ENCODE data around the gene UBN1. TPM values are rescaled to one million over a fixed set of nuclear protein-coding genes. Genes with fewer than 3 reads are reported as not detected.

Gene UBN1
- total RNA-seq, 1 experiment from 2014 or later, result 48.3 TPM

DNA sequence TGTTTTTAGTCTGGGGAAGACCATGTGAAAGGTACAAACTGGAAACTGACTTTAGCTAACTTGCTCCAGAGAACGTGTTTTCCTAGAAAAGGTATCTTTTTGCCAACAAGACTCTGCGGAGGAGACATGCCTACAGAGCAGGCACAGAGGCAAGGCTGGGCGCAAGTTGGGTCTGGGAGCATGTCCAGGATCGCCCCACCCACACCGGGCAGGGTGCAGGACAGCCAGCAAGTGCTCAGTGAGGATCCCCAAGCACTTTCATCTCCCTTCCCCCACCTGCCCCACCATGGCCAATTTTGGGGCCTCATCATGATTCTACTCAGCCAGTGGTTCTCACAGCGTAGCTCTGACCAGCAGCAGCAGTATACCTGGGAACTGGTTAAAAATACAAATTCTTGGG is 26.6 kb upstream of the UBN1 start:
- no peak for DNase-seq (ENCODE audit: low read depth)

DNA sequence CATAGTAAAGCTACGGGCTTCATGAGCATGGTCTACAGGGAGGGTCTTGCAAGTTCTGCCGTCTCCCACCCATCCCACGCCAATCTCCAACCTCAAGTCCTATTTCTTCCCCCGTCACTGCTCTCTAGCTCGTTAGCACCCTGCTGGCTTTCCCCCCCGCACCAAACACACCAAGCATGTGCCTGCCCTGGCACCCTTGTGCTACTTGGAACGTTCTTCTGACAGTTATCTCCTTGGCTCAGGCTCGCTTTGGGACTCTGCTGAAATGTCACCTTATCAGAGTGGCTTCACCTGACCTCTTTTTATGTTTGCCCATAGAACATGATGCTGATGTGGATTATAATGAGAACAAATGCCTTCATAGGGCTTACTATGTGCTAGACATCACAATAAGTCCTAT is 22.1 kb upstream of the UBN1 start:
- no peak for DNase-seq (ENCODE audit: low read depth)

DNA sequence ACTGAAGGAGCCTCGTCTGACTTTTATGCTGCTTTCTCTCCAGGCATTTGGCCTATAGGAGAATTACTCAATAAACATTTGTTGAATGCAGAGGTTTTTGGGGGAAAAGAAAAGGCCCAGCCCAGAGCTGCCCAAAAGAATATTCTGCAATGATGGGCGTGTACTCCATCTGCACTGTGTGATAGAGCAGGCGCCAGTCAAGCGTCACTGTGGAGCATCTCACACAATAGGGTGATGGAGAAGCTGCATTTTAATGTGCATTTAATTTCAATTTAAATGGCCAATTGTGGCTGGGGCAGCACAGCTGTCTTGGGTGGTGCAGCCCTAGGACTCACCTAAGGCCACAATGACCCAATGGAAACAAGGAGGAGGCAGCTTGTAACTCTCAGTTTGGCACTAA is 20.8 kb upstream of the UBN1 start:
- no peak for DNase-seq (ENCODE audit: low read depth)

DNA sequence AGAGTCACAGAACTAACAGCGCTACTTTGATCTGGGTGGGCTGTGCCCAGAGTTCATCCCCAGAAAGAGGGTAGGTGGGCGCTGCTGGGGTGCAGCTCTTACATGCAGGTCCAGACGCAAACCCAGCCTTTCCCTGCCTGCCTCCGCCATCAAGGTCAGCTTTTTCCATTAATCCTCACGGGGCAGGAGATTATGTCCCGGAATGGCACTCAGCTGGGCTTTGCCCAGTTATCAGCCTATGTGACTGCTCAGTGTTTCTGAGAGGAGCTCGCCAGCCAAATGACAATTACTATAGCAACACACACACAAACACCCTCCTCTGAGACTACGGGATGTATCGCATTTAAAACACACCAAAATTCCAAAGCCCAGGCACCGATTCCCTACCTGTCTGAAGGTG is 20.3 kb upstream of the UBN1 start:
- no peak for DNase-seq (ENCODE audit: low read depth)

DNA sequence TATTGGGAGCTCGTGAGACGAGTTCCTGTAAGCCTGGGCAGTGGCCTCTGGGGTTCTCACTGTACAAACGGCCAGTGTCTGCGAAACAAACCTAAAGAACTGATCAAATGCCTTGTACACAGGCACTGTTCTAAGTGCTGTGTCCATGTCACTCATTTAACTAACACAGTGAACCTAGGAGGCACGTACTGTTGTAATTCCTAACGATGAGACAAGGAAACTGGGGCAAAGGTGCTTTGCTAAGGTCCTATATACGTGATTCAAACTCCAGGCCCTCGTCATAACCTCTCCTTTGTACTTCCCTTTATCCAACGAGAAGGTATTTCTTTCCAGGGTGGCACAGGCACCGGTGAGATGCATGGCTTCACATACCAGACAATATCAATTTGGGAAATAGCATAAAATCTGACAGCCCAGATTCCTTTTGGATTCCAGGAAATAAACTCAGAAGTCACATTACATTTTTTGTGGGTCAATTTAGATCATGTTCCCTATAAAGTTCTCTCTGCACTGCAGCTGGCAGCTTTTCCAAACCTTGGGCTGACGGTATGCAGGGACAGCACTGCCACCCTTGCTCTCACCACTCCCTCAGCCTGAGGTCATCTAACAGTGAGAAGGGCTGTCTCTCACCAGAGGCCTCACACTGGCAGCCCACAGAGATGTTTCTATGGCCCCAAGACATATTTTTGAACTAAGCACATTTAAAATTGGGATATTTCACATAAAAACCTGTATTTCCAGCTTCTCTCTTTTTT is 18.5 kb upstream of the UBN1 start:
- no peak for DNase-seq (ENCODE audit: low read depth)

DNA sequence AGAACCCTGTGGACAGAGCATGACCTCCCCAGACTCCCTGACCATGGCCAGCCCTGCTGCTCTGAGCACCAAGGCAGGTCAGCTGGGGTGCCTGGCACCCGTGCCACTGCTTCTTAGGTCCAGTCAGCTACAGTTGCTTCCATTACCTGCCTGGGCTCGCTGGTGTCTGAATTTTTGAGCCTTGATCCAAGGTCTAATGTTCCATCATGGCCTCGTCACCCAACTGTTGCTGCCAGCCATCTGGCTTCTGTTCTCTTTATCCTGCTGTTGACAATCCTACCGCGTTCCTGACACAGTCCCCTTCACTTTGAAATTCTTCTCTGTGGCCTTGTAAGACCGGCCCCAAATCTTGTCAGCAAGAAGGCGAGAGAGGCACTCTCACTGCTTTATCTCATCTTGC is 16.9 kb upstream of the UBN1 start:
- DNase-seq (ENCODE audit: low read depth), result no peak

DNA sequence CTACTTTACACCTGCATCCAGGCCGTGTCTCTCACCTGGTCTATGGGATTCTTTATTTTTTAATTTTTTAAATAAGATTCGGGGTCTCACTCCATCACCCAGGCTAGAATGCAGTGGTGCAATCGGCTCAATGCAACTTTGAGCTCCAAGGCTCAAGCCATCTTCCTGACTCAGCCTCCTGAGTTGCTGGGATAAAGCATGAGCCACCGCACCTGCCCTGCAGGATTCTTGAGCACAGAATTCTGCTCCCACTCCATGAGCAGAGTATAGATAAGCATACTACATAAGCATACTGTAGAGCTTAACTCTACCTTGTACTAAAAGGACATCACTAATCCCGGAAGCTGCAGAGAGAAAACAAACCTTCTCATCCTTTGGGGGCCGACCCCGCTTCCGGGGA is 15.7 kb upstream of the UBN1 start:
- no peak for DNase-seq (ENCODE audit: low read depth)

DNA sequence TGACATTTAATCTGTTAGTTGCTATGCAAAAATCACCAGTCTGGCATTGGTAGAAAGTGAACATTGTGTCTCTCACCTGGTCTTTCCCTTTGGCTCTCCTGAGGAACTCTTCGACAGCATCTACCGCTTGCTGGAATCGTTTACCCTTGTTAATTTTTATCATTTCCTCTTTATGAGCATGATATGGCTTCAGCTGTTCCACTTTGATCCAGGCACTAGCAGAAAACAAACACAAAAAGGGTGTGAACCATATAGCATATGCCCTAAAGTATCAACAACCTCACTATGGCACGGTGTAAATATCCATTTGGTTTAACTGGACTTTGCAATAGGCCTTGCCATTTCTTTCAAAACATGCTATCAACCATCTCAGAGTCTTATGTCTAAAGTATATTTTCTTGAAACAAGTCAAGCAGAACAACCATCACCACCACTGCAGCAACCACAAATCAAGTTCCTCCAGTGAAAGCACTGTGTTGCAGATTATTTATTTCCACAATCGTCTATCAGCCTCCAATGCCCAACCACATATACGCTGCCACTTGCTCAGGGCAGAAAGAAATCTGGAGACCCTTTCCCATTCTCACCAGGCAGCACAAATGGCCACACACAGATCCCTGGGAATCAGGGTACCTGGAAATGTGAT is 14.5 kb upstream of the UBN1 start:
- no peak for DNase-seq (ENCODE audit: low read depth)

DNA sequence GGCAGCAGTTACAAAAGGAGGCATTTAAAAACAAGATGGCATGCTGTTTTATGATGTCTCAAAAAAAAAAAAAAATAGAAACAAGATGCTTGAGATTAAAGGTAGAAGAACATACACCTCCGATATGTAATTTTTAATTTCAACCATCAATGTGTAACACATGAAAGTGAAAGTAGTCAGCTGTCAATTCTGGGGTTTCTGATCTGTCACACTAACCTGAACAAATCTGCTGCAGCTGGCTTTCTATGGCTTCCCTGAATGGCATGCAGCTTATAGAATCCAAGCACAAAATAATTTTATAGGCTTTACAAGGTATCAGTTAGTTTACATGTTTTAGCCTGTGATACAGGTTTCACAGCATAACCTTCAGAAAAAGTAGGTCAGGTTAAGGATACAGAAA is 13.7 kb upstream of the UBN1 start:
- no peak for DNase-seq (ENCODE audit: low read depth)

DNA sequence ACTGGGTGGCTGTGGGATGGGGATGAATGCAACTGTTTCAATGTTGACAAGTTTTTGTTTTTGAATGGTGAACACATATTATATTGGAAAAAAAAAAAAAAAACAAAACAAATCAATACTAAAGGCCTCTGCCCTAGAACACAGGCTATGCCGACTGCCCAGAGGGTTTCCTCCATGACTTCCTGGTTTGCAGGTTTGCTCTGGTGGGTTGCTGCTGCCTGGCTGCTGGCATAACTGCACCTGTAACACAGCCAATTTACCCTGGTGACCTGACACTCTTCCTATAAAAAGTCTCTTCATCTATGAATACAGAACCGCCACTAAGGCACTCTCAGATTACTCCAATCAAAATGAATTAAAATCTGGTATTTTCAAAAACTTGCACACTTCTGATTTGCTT is 10.6 kb upstream of the UBN1 start:
- DNase-seq (ENCODE audit: low read depth), result no peak

DNA sequence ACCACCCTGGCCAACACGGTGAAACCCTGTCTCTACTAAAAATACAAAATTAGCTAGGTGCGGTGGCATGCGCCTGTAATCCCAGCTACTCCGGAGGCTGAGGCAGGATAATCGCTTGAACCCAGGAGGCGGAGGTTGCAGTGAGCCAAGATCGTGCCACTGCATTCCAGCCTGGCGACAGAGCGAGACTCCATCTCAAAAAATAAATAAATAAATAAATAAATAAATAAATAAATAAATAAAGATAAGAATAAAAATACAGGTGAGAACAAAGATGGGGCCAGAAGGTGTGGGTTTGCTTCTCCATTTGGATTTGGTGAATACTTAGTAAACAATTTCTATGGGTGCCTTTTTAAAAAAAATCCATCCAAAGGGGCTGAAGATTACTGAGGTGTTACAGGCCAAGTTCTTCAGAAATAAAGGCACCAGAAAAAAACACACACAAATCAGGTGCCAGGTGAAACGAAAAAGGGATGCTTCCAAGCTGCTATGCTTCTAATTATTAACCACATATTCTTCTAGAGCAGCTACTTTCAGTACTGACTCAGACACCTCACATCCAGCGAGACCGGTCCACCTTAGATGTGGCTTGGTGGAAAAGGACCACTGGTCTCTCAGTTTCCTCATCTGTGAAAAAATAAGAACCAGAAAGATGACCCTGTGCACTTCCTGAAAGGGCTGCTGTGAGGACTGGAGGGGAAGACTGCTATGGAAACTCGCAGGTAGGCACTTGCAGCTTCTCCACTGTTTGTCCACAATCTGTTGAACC is 9.4 kb upstream of the UBN1 start:
- DNase-seq (ENCODE audit: low read depth), result no peak

DNA sequence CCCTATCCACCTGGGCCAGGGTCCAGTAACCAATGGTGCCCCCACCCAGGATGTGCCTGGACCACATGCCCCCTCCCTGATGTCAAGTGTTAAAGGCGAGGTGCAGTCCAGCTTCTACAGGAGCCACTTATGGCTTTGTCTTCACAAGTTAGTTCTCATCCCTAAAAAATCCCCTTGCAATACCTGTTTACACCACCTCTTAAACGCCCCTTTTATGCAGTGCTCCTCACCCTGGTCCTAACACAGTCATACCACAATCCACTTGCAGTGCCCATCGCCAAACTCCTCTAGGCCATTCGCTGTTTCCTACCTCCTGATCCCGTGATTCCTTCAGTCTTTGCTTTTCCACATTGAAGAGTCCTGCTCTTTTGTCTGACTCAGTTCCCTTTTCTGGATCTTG is 7.3 kb upstream of the UBN1 start:
- no peak for DNase-seq (ENCODE audit: low read depth)

DNA sequence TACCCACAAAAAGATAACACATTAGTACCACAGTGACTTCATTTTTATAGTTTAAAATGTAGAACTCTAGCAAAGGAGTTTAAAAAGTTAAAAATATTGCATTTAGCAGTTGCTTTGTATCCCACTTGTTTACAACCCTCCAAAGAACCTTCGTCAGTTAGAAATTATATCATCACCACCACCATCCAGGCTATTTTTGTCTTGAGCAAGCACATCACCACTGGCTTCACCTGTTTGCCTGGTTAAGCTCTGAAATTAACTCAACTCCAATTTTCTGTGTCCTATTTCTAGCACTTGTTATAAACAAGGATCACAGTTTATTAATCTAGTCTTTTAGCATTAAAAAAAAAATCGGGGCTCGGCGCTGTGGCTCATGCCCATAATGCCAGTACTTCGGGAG is 6.3 kb upstream of the UBN1 start:
- no peak for DNase-seq (ENCODE audit: low read depth)

DNA sequence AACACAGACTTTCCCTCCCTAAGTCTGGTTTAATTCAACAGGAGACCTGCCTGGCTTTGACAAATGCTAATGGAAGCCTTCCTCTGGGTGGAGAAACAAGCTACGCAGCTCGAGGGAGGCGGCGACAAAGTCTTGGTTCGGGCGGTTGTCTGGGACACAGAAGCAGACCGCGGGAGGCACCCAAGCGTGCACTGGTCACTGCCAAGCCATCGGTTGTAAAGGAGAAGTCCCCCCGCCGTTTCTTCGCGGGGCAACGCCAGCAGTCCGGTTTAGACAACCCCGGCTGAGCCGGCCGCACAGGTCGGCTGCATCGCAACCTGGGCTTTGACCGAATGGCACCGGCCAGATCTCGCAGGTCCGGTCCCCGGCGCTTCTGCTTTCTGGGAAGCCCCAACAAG is 779 bp upstream of the UBN1 start:
- DNase-seq (ENCODE audit: low read depth), result peak; percentile 64

DNA sequence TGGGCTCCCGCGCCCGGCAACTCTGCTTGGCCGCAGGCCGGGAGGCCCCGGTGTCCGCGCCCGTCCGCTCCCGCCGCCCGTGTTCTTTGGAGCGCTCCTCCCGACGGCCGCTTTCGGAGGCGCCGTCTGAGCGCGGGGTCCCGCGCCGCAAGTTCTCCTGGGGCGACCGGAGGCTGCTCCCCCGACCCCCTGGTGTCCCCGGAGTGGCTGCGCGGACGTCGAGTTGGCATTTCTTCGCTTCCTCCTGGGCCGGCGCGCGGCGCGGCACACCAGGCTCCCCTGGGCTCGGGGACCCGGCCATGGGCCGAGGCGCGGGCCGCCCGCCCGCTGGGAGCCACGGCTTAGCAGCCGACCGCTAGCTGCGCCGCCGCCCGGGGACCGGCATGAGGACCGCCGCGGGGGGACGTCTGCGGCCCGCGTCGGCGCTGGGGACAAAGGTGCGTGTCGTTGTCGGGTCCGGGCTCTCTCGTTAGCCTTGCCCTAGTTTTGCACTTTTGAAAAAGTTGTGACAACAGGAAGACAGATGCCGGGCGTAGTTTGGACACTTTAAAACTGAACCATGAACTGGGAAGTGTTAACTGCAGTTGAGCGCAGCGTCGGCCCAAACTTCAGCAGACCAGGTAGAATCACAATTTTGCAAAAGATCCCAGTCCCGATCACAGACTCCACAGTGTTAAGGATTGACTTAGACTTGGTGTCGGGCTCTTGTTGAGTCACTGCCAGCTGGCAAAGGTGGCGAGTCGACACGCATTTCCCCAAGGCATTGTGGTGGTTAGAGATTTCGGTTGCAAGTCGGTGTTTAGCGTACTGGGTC is 700 bp downstream of the UBN1 start:
- DNase-seq (ENCODE audit: low read depth), result peak; percentile 74

DNA sequence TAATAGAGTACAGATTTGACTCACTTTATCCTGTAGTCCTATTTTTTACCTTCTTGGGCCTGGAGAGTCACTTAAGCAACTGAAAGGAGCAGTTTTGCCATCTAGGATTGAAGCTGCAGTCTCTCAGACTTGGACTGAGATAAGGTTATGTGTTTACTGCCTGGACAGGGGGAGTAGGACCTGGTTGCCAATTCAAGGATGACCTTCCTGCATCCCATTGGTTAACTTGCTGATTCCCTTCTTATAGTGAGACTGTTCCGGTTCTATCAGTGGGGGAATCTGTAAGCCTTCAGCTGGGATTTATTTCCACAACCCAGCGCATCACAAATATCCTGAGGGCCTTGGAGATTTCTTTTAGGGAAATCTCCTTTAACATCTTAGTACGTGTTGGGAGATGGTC is 2.9 kb downstream of the UBN1 start:
- no peak for DNase-seq (ENCODE audit: low read depth)

DNA sequence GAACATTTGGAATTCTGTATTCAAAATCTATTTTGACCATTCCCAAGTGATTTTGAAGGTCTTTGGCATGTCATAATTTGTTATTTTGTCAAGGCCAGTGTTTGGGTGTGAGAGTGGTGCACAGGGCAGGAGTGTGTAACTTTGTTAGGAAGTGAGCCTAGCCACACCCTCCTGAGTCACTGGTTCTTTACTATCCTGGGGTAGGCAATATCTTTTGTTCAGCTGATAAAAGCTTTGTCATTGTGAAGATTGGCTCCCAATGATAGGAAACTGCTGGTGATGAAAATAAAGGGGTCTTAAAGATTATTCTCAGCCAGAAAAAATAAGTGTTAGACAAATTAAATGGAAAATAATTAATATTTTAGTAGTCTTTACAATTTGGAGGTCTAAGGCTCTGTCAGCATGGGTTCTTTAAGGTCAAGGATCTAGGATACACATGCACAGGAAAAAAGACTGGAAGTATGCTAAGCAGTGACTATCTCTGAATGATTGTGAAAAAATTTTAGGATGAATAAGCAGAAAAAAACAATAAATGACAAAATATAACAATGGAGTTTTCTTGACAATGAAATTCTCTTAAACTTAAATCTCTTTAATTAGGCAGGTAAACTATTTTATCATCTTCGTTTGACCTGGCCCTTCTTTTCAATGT is 5.1 kb downstream of the UBN1 start:
- DNase-seq (ENCODE audit: low read depth), result peak; percentile 15

DNA sequence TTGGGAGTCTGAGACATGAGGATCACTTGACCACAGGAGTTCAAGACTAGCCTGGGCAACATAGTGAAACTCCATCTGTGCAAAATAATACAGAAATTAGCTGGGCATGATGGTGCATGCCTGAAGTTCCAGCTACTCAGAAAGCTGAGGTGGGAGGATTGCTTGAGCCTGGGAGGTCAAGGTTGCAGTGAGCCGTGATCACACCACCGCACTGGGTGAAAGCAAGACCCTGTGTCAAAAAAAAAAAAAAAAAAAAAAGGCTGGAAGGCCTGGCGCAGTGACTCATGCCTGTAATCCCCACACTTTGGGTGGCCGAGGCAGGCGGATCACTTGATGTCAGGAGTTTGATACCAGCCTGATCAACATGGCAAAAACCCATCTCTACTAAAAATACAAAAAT is 8.1 kb downstream of the UBN1 start:
- DNase-seq (ENCODE audit: low read depth), result no peak

DNA sequence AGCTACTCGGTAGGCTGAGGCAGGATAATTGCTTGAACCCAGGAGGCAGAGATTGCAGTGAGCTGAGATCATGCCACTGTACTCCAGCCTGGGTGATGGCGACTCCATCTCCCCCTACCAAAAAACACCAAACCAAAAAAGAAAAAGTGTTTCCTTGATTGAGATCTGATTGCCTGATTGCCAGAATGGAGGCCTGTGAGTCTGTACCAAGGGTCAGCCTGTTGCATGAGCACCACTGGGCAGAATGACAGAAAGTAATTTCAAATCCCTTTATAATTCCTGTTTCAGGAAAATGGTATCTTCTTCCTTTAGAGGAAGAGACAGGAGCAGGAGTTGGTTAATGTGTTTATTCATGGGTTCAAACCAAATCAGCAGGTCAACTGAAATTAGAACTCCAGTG is 8.5 kb downstream of the UBN1 start:
- DNase-seq (ENCODE audit: low read depth), result no peak

DNA sequence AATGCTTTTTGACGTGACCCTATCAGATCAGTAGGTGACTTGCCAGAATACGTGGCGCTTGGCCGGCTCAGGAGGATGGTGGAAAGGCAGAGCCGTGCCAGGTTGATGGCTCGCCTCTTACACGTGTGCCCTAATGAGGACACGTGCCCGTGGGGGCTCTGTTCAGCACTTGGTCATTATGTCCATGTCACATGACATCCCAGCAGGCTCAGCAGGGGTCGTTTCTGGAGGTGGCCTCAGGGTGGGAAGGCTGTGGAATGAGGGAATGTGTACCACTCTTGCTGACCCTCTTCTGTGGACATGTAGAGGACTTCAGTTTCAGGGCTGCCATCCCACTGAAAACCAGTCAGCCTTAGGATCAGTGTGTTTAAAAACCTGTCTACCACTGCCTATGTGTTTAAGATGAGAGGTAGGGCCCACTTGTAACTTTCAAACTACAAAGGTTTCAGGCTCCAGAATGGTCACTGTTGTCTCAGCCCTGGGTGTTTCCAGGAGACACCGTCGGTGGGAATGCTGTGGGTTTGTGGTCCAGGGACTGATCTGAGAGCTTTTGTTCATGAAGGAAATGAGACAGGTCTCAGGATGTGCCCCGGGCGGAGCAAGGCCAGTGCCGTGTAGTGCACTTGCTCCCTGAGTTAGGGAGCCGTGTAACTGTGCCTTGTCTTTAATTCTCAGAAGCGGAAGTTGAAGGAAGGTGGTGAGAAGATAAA is 12.1 kb downstream of the UBN1 start:
- DNase-seq (ENCODE audit: low read depth), result peak; percentile 22

DNA sequence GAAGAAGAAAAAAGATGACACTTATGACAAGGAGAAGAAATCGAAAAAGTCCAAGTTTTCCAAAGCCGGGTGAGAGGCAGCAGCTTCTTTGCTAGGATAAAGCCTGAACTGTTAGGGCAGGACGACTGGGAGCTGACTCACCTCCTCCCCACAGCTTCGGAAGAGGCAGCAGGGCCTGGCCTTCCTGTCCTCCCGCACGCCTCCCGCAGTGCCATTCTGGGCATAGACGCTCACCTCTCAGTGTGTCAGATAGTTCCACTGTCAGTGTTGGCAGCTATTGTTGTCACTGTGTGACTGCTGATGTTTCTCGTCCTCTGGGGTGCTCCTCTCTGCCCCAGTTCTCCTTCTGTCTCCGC is 12.6 kb downstream of the UBN1 start:
- DNase-seq (ENCODE audit: low read depth), result peak; percentile 21

Measured in M059J (cell line).